Osteoblast (primary cell): ENCODE data around the gene PLXDC2. TPM values are rescaled to one million over a fixed set of nuclear protein-coding genes. Genes with fewer than 3 reads are reported as not detected.

Experiments
- DNase-seq: peaks from one replicate; pipeline ENCODE4 v3.0.0; 2011; ENCODE audit warnings: low spot score, mixed read lengths; ENCODE audit not compliant: insufficient read length; ENCODE audit errors: missing footprints
- H2AFZ ChIP-seq: 2 replicates; pipeline ENCODE4 v1.6.0; 2011; ENCODE audit warnings: mild to moderate bottlenecking, low read length
- H3K27ac ChIP-seq: 2 replicates; pipeline ENCODE4 v1.5.1; 2011; ENCODE audit warnings: mild to moderate bottlenecking, low read depth, low read length, moderate library complexity
- H3K27me3 ChIP-seq: 2 replicates; pipeline ENCODE4 v1.6.0; 2012; ENCODE audit warnings: mild to moderate bottlenecking, control low read depth, inconsistent platforms, low read length, moderate library complexity; ENCODE audit not compliant: insufficient read depth
- H3K36me3 ChIP-seq: 2 replicates; pipeline ENCODE4 v1.5.1; 2011; ENCODE audit warnings: mild to moderate bottlenecking, low read length, control low read depth, moderate library complexity; ENCODE audit not compliant: insufficient read depth
- H3K4me1 ChIP-seq: 2 replicates; pipeline ENCODE4 v1.5.1; 2011; ENCODE audit warnings: mild to moderate bottlenecking, low read length, control low read depth, moderate library complexity; ENCODE audit not compliant: insufficient read depth
- H3K4me2 ChIP-seq: 2 replicates; pipeline ENCODE4 v1.6.0; 2011; ENCODE audit warnings: mild to moderate bottlenecking, low read length; ENCODE audit not compliant: insufficient read depth
- H3K4me3 ChIP-seq: fragments of 200-600 bp; sonication (generic); 3 replicates; pipeline ENCODE4 v1.5.1; 2012; ENCODE audit warnings: mild to moderate bottlenecking, low read length, inconsistent platforms; ENCODE audit not compliant: insufficient read depth
- H3K79me2 ChIP-seq: 2 replicates; pipeline ENCODE4 v1.6.0; 2012; ENCODE audit warnings: mild to moderate bottlenecking, low read length, control low read depth, inconsistent platforms; ENCODE audit not compliant: insufficient read depth
- H3K9me3 ChIP-seq: 2 replicates; pipeline ENCODE4 v1.5.1; 2011; ENCODE audit warnings: low read depth, low read length, control low read depth
- H4K20me1 ChIP-seq: 2 replicates; pipeline ENCODE4 v1.6.0; 2012; ENCODE audit warnings: mild to moderate bottlenecking, low read length, control low read depth; ENCODE audit not compliant: insufficient read depth
- total RNA-seq: library from RNA; depleted of rRNA; stranded (reverse); fragments of >200 nt; gene quantifications from 2 replicates; pipeline ENCODE4 v1.2.3, GENCODE V29; 2012
- TF ChIP-seq, protein P1 (sequence below): IDR thresholded peaks from 2 replicates; pipeline ENCODE4 v1.5.1; 2011; ENCODE audit warnings: mild to moderate bottlenecking, low read depth, low read length, moderate library complexity; ENCODE audit errors: extremely low read depth

The PLXDC2 gene
- total RNA-seq, 1 donor: 63.3 TPM

DNA sequence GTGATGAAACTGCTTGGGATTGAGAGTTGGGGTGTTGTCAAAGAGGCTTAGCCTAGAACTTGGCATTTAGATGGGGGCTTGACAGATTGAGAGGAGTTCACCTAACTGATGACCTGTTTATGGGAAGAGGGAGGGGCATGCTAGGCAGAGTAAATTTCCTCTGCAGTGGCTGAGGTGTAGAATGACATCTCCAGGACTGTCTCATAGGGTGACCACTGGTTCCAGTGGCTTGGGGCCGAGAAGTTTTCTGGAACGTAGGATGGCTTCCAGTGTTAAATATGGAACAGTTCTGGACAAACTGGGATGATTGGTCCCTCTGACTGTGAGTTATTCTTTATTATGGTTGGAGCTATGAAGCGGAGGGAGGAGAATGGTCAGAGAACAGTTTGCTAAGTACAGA, 186.4 kb downstream of the PLXDC2 start:
- no peak overlapping the region for H2AFZ ChIP-seq
- no peak overlapping the region for H3K27ac ChIP-seq
- no peak overlapping the region for H3K4me3 ChIP-seq
- TF ChIP-seq, protein P1, sequence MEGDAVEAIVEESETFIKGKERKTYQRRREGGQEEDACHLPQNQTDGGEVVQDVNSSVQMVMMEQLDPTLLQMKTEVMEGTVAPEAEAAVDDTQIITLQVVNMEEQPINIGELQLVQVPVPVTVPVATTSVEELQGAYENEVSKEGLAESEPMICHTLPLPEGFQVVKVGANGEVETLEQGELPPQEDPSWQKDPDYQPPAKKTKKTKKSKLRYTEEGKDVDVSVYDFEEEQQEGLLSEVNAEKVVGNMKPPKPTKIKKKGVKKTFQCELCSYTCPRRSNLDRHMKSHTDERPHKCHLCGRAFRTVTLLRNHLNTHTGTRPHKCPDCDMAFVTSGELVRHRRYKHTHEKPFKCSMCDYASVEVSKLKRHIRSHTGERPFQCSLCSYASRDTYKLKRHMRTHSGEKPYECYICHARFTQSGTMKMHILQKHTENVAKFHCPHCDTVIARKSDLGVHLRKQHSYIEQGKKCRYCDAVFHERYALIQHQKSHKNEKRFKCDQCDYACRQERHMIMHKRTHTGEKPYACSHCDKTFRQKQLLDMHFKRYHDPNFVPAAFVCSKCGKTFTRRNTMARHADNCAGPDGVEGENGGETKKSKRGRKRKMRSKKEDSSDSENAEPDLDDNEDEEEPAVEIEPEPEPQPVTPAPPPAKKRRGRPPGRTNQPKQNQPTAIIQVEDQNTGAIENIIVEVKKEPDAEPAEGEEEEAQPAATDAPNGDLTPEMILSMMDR: no peak
- no peaks in the 10 kb centered on the region for H4K20me1 ChIP-seq
- H3K4me1 ChIP-seq: peaks cover 7% of the 10 kb centered on the region
- no peak overlapping the region for H3K4me2 ChIP-seq
- no peaks in the 10 kb centered on the region for H3K79me2 ChIP-seq
- no peak for DNase-seq
- H3K9me3 ChIP-seq: no peaks in the 10 kb centered on the region
- no peaks in the 10 kb centered on the region for H3K27me3 ChIP-seq
- H3K36me3 ChIP-seq: no peaks in the 10 kb centered on the region

DNA sequence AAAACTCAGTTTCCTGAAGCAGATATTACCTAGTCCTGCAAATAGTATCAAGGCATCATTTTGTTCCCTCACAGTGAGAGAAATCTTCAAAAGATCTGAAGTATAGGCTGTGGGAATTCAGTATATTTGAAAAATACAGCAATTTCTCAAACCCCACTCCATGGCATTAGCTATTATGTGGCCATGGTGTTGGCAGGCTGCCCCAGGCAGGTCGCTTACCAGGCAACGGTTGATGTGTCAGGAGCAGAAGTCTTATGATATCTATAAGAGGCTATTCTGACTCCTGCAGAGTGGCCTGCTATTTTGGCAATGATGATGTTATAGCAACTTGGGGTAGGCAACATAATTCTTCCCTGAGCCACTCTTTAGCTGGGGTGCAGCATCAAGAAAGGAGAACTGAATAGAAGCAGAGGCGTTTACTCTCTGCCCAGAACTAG, 187.9 kb downstream of the PLXDC2 start:
- H3K4me2 ChIP-seq: peak overlapping the region; percentile 59
- TF ChIP-seq, protein P1: no peak

DNA sequence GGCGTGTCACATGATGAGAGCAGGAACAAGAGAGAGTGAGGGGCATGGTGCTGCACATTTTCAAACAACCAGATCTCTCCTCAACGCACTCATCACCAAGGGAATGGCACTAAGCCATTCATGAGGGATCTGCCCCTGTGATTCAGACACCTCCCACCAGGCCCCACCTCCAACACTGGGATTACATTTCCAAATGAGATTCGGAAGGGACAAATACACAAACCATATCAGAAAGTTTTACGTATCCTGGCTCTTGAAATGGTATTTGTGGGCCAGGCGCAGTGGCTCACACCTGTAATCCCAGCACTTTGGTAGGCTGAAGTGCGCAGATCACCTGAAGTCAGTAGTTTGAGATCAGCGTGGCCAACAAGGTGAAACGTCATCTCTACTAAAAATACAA, 189.4 kb downstream of the PLXDC2 start:
- Histone ChIP-seq H3K27me3 (no peaks in the 10 kb centered on the region), H4K20me1 (no peaks in the 10 kb centered on the region), H3K4me2 (no peak overlapping the region), H3K4me1 (peaks cover 7% of the 10 kb centered on the region), H3K79me2 (no peaks in the 10 kb centered on the region), H3K27ac (no peak overlapping the region), H3K36me3 (no peaks in the 10 kb centered on the region), H2AFZ (no peak overlapping the region), H3K4me3 (no peak overlapping the region), H3K9me3 (no peaks in the 10 kb centered on the region)
- DNase-seq: no peak
- TF ChIP-seq, protein P1: no peak

More for the DNA sequence above, 187.9 kb downstream of the PLXDC2 start:
- Histone ChIP-seq H3K4me3 (no peak overlapping the region), H2AFZ (peak overlapping the region; percentile 8), H3K27me3 (no peaks in the 10 kb centered on the region), H3K79me2 (no peaks in the 10 kb centered on the region), H3K27ac (peak overlapping the region; percentile 89), H3K36me3 (no peaks in the 10 kb centered on the region), H3K4me1 (peaks cover 7% of the 10 kb centered on the region), H3K9me3 (no peaks in the 10 kb centered on the region), H4K20me1 (no peaks in the 10 kb centered on the region)
- DNase-seq: peak; percentile 17

DNA sequence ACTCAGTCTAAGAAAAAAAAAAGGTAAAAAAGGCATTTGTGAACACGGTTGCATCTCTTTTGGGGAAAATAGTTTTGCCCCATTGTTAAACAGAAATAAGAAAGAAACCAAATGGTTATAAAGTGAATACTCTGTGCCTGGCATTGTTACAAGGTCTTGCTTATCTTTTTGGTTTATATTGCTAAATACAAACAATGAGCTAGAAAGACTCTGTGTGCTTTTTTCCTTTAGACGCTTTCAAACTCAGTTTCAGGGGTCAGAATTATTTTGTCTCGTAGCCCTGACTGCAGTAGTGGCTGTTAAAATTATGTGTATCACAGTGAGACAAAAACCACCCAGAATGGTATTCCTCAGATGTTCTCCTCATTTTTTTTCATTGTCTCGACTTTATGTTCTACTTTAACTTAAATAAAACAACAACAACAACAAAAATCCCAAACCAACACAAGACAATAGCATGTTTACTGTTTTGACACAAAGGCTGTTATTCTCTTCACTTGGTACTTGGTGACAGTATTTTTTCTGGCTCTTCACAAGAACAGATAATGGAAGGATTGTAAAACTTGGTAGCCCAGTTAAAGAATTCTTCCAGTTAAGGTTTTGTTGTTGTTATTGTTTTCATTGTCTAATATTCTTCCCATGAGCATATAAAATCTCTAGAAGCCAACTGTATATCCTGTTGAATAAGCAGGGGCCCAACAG, 190.1 kb downstream of the PLXDC2 start:
- Histone ChIP-seq H3K36me3 (no peaks in the 10 kb centered on the region), H4K20me1 (no peaks in the 10 kb centered on the region), H3K4me3 (no peak overlapping the region), H3K27me3 (no peaks in the 10 kb centered on the region), H3K9me3 (no peaks in the 10 kb centered on the region), H3K4me1 (peaks cover 7% of the 10 kb centered on the region), H2AFZ (no peak overlapping the region), H3K4me2 (no peak overlapping the region), H3K79me2 (no peaks in the 10 kb centered on the region), H3K27ac (no peak overlapping the region)
- no peak for DNase-seq
- TF ChIP-seq, protein P1: no peak
